Smooth muscle cell (in vitro differentiated cells): ENCODE results near the gene AK8. TPM values are rescaled to one million over a fixed set of nuclear protein-coding genes. Genes with fewer than 3 reads are reported as not detected.

Source experiments
- DNase-seq: peaks from one replicate; lab custom pipeline; 2025; ENCODE audit not compliant: unreplicated experiment; lab: John Stamatoyannopoulos, UW
- H2AFZ ChIP-seq: fragments of 200-600 bp; sonication (generic); 2 replicates; pipeline ENCODE4 v1.6.0; 2016; ENCODE audit warnings: antibody characterized with exemption, low read depth, mild to moderate bottlenecking
- H3F3A ChIP-seq: fragments of 200-600 bp; sonication (generic); 2 replicates; pipeline ENCODE4 v1.6.0; 2017; ENCODE audit warnings: antibody characterized with exemption, low read depth
- H3K27ac ChIP-seq: fragments of 200-600 bp; sonication (generic); 2 replicates; pipeline ENCODE4 v1.5.1; 2016; ENCODE audit warnings: low read depth, mild to moderate bottlenecking
- H3K27me3 ChIP-seq: fragments of 200-600 bp; sonication (generic); 2 replicates; pipeline ENCODE4 v1.6.1; 2016; ENCODE audit warnings: low read depth, mild to moderate bottlenecking
- H3K36me3 ChIP-seq: fragments of 200-600 bp; sonication (generic); 2 replicates; pipeline ENCODE4 v1.5.1; 2016; ENCODE audit warnings: low read depth
- H3K4me1 ChIP-seq: fragments of 200-600 bp; sonication (generic); 2 replicates; pipeline ENCODE4 v1.5.1; 2016; ENCODE audit warnings: low read depth
- H3K4me2 ChIP-seq: fragments of 200-600 bp; sonication (generic); 2 replicates; pipeline ENCODE4 v1.6.0; 2016; ENCODE audit warnings: mild to moderate bottlenecking
- H3K4me3 ChIP-seq: fragments of 200-600 bp; sonication (generic); 2 replicates; pipeline ENCODE4 v1.5.1; 2016; ENCODE audit warnings: mild to moderate bottlenecking
- H3K79me2 ChIP-seq: fragments of 200-600 bp; sonication (generic); 2 replicates; pipeline ENCODE4 v1.6.0; 2016; ENCODE audit warnings: low read depth, mild to moderate bottlenecking
- H3K9ac ChIP-seq: fragments of 200-600 bp; sonication (generic); 2 replicates; pipeline ENCODE4 v1.6.0; 2016; ENCODE audit warnings: low read depth
- H3K9me3 ChIP-seq: fragments of 200-600 bp; sonication (generic); replicated peaks from 2 replicates; pipeline ENCODE4 v1.5.1; 2016; ENCODE audit warnings: low read depth
- H4K20me1 ChIP-seq: fragments of 200-600 bp; sonication (generic); 2 replicates; pipeline ENCODE4 v1.6.0; 2016; ENCODE audit warnings: low read depth
- CTCF ChIP-seq: fragments of 200-600 bp; sonication (generic); IDR thresholded peaks from 2 replicates; pipeline ENCODE4 v1.5.1; 2017; ENCODE audit warnings: borderline replicate concordance, mild to moderate bottlenecking, antibody characterized with exemption; ENCODE audit not compliant: insufficient read depth, poor library complexity, severe bottlenecking
- WGBS: methylation state at CpG from one replicate; pipeline ENCODE4 v1.1.7; 2016; ENCODE audit warnings: low lambda C conversion rate; 5-methylcytosine and 5-hydroxymethylcytosine counted together
- polyA plus RNA-seq: library from polyadenylated mRNA; unstranded; fragments of >200 nt; fragmentation: Nextera tagmentation; extraction: Ambion mirVana; gene quantifications from 2 replicates; pipeline ENCODE4 v1.2.1, GENCODE V29; 2016
- total RNA-seq: library from RNA; depleted of rRNA; stranded (reverse); fragments of >200 nt; gene quantifications from 2 replicates; pipeline ENCODE4 v1.2.3, GENCODE V29; 2014

Gene AK8
- total and polyA plus RNA-seq, 2 experiments from 2014 or later: 0.67 to 1.4 TPM

GRCh38 chr9:132690696-132691095, 187.4 kb downstream of the AK8 start:
- Histone ChIP-seq H3K27me3 (no peaks in the 10 kb centered on the region), H4K20me1 (peaks cover 13% of the 10 kb centered on the region), H3K79me2 (peaks cover under 1% of the 10 kb centered on the region), H3K9me3 (no peaks in the 10 kb centered on the region), H3K36me3 (peaks cover 6% of the 10 kb centered on the region), H3K4me3 (no peak overlapping the region), H3K4me1 (no peaks in the 10 kb centered on the region), H3K4me2 (no peak overlapping the region), H3F3A (no peaks in the 10 kb centered on the region), H2AFZ (no peak overlapping the region), H3K27ac (no peak overlapping the region), H3K9ac (no peak overlapping the region)
- no peak for DNase-seq
- TF ChIP-seq CTCF: no peak
- WGBS: 100% methylated on average over 1 of the region's 1 CpG

- peaks cover 49% of the 10 kb centered on the region for H3K79me2 ChIP-seq
- no peak overlapping the region for H3K9ac ChIP-seq
- H4K20me1 ChIP-seq: peaks cover 73% of the 10 kb centered on the region
- H2AFZ ChIP-seq: no peak overlapping the region
- no peak overlapping the region for H3K27ac ChIP-seq
- no peaks in the 10 kb centered on the region for H3F3A ChIP-seq
- H3K4me2 ChIP-seq: no peak overlapping the region
- H3K4me3 ChIP-seq: no peak overlapping the region
- no peak for DNase-seq
- no peaks in the 10 kb centered on the region for H3K27me3 ChIP-seq
- no peaks in the 10 kb centered on the region for H3K4me1 ChIP-seq
- no peak for TF ChIP-seq CTCF
- no peaks in the 10 kb centered on the region for H3K9me3 ChIP-seq
- 95% methylated on average over 1 of the region's 1 CpG for WGBS
- peaks cover 16% of the 10 kb centered on the region for H3K36me3 ChIP-seq
Observed at GRCh38 chr9:132683873-132684272, 194.2 kb downstream of the AK8 start.

- Histone ChIP-seq H3K4me3 (no peak overlapping the region), H2AFZ (no peak overlapping the region), H3F3A (no peaks in the 10 kb centered on the region), H3K4me2 (no peak overlapping the region), H4K20me1 (peaks cover 90% of the 10 kb centered on the region), H3K27me3 (no peaks in the 10 kb centered on the region), H3K4me1 (no peaks in the 10 kb centered on the region), H3K36me3 (peaks cover 18% of the 10 kb centered on the region), H3K9ac (no peak overlapping the region), H3K79me2 (peaks cover 69% of the 10 kb centered on the region), H3K27ac (no peak overlapping the region), H3K9me3 (no peaks in the 10 kb centered on the region)
- no peak for TF ChIP-seq CTCF
- WGBS: 96% methylated on average over 5 of the region's 5 CpGs
- DNase-seq: no peak
Observed at GRCh38 chr9:132681561-132681960, 196.5 kb downstream of the AK8 start.

- Histone ChIP-seq H3K4me1 (no peaks in the 10 kb centered on the region), H3K36me3 (peaks cover 15% of the 10 kb centered on the region), H4K20me1 (peaks cover 90% of the 10 kb centered on the region), H2AFZ (no peak overlapping the region), H3K9me3 (no peaks in the 10 kb centered on the region), H3F3A (no peaks in the 10 kb centered on the region), H3K79me2 (peaks cover 79% of the 10 kb centered on the region), H3K4me2 (no peak overlapping the region), H3K9ac (no peak overlapping the region), H3K27me3 (no peaks in the 10 kb centered on the region), H3K27ac (no peak overlapping the region), H3K4me3 (no peak overlapping the region)
- no peak for TF ChIP-seq CTCF
- DNase-seq: no peak
- 97% methylated on average over 3 of the region's 3 CpGs for WGBS
Observed at GRCh38 chr9:132679946-132680625, 198.0 kb downstream of the AK8 start.
